Keratinocyte (primary cell): ENCODE results near the gene HSP90B1. TPM values are rescaled to one million over a fixed set of nuclear protein-coding genes. Genes with fewer than 3 reads are reported as not detected.

Source experiments
- DNase-seq: peaks from one replicate; pipeline ENCODE4 v3.0.0-alpha.2; 2011; ENCODE audit warnings: low read depth, missing footprints, low spot score
- FAIRE-seq: peaks from 2 replicates; lab custom pipeline; 2011; peaks lifted over from hg19 to GRCh38; lab: Jason Lieb, UNC
- H2AFZ ChIP-seq: 2 replicates; pipeline ENCODE4 v1.6.0; 2012; ENCODE audit warnings: low read length, control low read depth, inconsistent platforms; ENCODE audit not compliant: control insufficient read depth
- H3K27ac ChIP-seq: 2 replicates; pipeline ENCODE4 v1.5.1; 2011; ENCODE audit warnings: low read length; ENCODE audit not compliant: control insufficient read depth, insufficient read depth
- H3K27me3 ChIP-seq: 3 replicates; pipeline ENCODE4 v1.6.0; 2011; ENCODE audit warnings: low read length; ENCODE audit not compliant: control insufficient read depth, insufficient read depth; ENCODE audit errors: extremely low read depth
- H3K36me3 ChIP-seq, 2 experiments: 2 replicates in 1 of 2; 3 replicates in 1 of 2; pipeline ENCODE4 v1.5.1; 2011; ENCODE audit warnings: low read length in 2 of 2, mild to moderate bottlenecking in 1 of 2; ENCODE audit not compliant: control insufficient read depth in 2 of 2, insufficient read depth in 2 of 2; ENCODE audit errors: extremely low read depth in 1 of 2
- H3K4me1 ChIP-seq: 3 replicates; pipeline ENCODE4 v1.5.1; 2011; ENCODE audit warnings: low read length; ENCODE audit not compliant: control insufficient read depth, insufficient read depth; ENCODE audit errors: extremely low read depth
- H3K4me2 ChIP-seq: 3 replicates; pipeline ENCODE4 v1.6.0; 2011; ENCODE audit warnings: low read depth, low read length; ENCODE audit not compliant: control insufficient read depth, insufficient read depth; ENCODE audit errors: extremely low read depth
- H3K4me3 ChIP-seq, 3 experiments: fragments of 200-600 bp in 1 of 3; sonication (generic) in 1 of 3; 2 replicates in 2 of 3; 3 replicates in 1 of 3; pipeline ENCODE4 v1.5.1; 2011 to 2016; ENCODE audit warnings: low read length in 3 of 3, mild to moderate bottlenecking in 3 of 3, control low read depth in 2 of 3, inconsistent platforms in 1 of 3, low read depth in 1 of 3, mixed read lengths in 1 of 3, mixed run types in 1 of 3, moderate library complexity in 1 of 3; ENCODE audit not compliant: control insufficient read depth in 2 of 3, insufficient read depth in 2 of 3; ENCODE audit errors: extremely low read depth in 1 of 3
- H3K79me2 ChIP-seq: 2 replicates; pipeline ENCODE4 v1.6.0; 2012; ENCODE audit warnings: low read length; ENCODE audit not compliant: control insufficient read depth, insufficient read depth
- H3K9ac ChIP-seq: 3 replicates; pipeline ENCODE4 v1.6.0; 2011; ENCODE audit warnings: low read length; ENCODE audit not compliant: control insufficient read depth, insufficient read depth; ENCODE audit errors: extremely low read depth
- H3K9me1 ChIP-seq: 3 replicates; pipeline ENCODE4 v1.6.0; 2011; ENCODE audit warnings: low read length; ENCODE audit not compliant: control insufficient read depth, insufficient read depth; ENCODE audit errors: extremely low read depth
- H3K9me3 ChIP-seq: 2 replicates; pipeline ENCODE4 v1.5.1; 2012; ENCODE audit warnings: low read depth, low read length; ENCODE audit not compliant: control insufficient read depth
- H4K20me1 ChIP-seq: 3 replicates; pipeline ENCODE4 v1.6.0; 2011; ENCODE audit warnings: low read length; ENCODE audit not compliant: control insufficient read depth, insufficient read depth; ENCODE audit errors: extremely low read depth
- CTCF ChIP-seq, 3 experiments: IDR thresholded peaks in 1 of 3; conservative IDR thresholded peaks in 1 of 3; optimal IDR thresholded peaks in 1 of 3; 2 replicates in 2 of 3; 3 replicates in 1 of 3; pipeline versions ENCODE3 to v1.5.1; 2011; ENCODE audit warnings: low read length in 3 of 3, mild to moderate bottlenecking in 3 of 3, moderate library complexity in 2 of 3, control low read depth in 1 of 3, inconsistent platforms in 1 of 3; ENCODE audit not compliant: insufficient read depth in 2 of 3; ENCODE audit errors: extremely low read depth in 1 of 3
- EZH2 ChIP-seq: IDR thresholded peaks from one replicate; pipeline ENCODE4 v1.6.1; 2012; ENCODE audit warnings: inconsistent platforms, mild to moderate bottlenecking, low read length, moderate library complexity
- dilution Hi-C: fragments of 300-500 bp; cut with MboI; formaldehyde crosslinking; loops from one replicate; pipeline ENCODE4 v1.7.0; 2020; ENCODE audit warnings: low sequenced_read_pairs; ENCODE audit not compliant: extremely low pct_ligation_motif_present
- polyA plus RNA-seq, 5 experiments: library from polyadenylated mRNA; depleted of rRNA in 3 of 5; stranded (reverse) in 3 of 5; stranded (forward) in 1 of 5; unstranded in 1 of 5; fragments of >200 nt; gene quantifications; 1 replicate in 1 of 5; 2 replicates in 3 of 5; 3 replicates in 1 of 5; pipeline versions ENCODE4 v1.2.1 to v1.2.3, GENCODE V29; 2011 to 2012; ENCODE audit warnings: missing spikeins in 2 of 5, low read depth in 1 of 5, low replicate concordance in 1 of 5

Gene HSP90B1
- polyA plus RNA-seq, 1 donor (not counting 4 experiments of a cell fraction or from before 2014, with no cell fraction given), result 954 TPM

GRCh38 chr12:103884316-103884715 lies 45.9 kb upstream of the HSP90B1 start:
- Histone ChIP-seq H3K36me3 (no peaks in the 10 kb centered on the region), H3K9ac (no peak overlapping the region), H3K27me3 (no peaks in the 10 kb centered on the region), H3K4me2 (no peak overlapping the region), H3K9me3 (no peaks in the 10 kb centered on the region), H3K27ac (no peak overlapping the region), H3K79me2 (no peaks in the 10 kb centered on the region), H2AFZ (no peak overlapping the region), H3K4me1 (peaks cover 34% of the 10 kb centered on the region), H3K9me1 (no peaks in the 10 kb centered on the region), H4K20me1 (no peaks in the 10 kb centered on the region), H3K4me3 (no peak overlapping the region)
- DNase-seq, result no peak
- TF ChIP-seq EZH2 (no peak), CTCF (optimal IDR thresholded peaks at IDR 0.05 in 1 of 3, IDR thresholded peaks at IDR 0.05 in 1 of 3, conservative IDR thresholded peaks at IDR 0.05 in 1 of 3; ENCODE audit: extremely low read depth in 1 of 3, insufficient read depth in 2 of 3, low read length in 3 of 3) (peak in 2 of 3 experiments; percentile 39 to 56)
- FAIRE-seq, result peak; percentile 84
- dilution Hi-C loops, result no loop called here

- no peak overlapping the region for H3K27ac ChIP-seq
- no peak overlapping the region for H3K4me2 ChIP-seq
- no peaks in the 10 kb centered on the region for H4K20me1 ChIP-seq
- H3K9ac ChIP-seq, result no peak overlapping the region
- dilution Hi-C loops, result no loop called here
- H3K9me1 ChIP-seq, result no peaks in the 10 kb centered on the region
- no peak for FAIRE-seq
- no peak overlapping the region for H3K4me3 ChIP-seq
- H3K4me1 ChIP-seq, result peaks cover 20% of the 10 kb centered on the region
- no peaks in the 10 kb centered on the region for H3K36me3 ChIP-seq
- no peak overlapping the region for H2AFZ ChIP-seq
- DNase-seq, result no peak
- H3K79me2 ChIP-seq, result no peaks in the 10 kb centered on the region
- H3K9me3 ChIP-seq, result no peaks in the 10 kb centered on the region
- no peaks in the 10 kb centered on the region for H3K27me3 ChIP-seq
- TF ChIP-seq CTCF (optimal IDR thresholded peaks at IDR 0.05 in 1 of 3, IDR thresholded peaks at IDR 0.05 in 1 of 3, conservative IDR thresholded peaks at IDR 0.05 in 1 of 3; ENCODE audit: extremely low read depth in 1 of 3, insufficient read depth in 2 of 3, low read length in 3 of 3) (no peak), EZH2 (no peak)
Observed at GRCh38 chr12:103886195-103886797, 43.9 kb upstream of the HSP90B1 start.
